Mesendoderm (in vitro differentiated cells): ENCODE data around the gene BCKDK.

Experiments
- DNase-seq: peaks from one replicate; pipeline ENCODE4 v3.0.0; 2013
- H2AK5ac ChIP-seq: 2 replicates; pipeline ENCODE4 v1.6.1; 2013; ENCODE audit warnings: low read length, inconsistent platforms
- H2BK120ac ChIP-seq: 2 replicates; pipeline ENCODE4 v1.6.1; 2013; ENCODE audit warnings: low read depth, mild to moderate bottlenecking, low read length, moderate library complexity, mixed read lengths
- H2BK15ac ChIP-seq: replicated peaks from 2 replicates; pipeline ENCODE4 v1.6.1; 2013; ENCODE audit warnings: low read depth, mild to moderate bottlenecking, moderate library complexity
- H2BK5ac ChIP-seq: 2 replicates; pipeline ENCODE4 v1.6.1; 2013; ENCODE audit warnings: low read length, inconsistent platforms
- H3K18ac ChIP-seq: 2 replicates; pipeline ENCODE4 v1.6.1; 2013; ENCODE audit warnings: mild to moderate bottlenecking, low read length, mixed read lengths
- H3K23ac ChIP-seq: one replicate; pipeline ENCODE4 v1.6.1; 2013; ENCODE audit warnings: low read length
- H3K27ac ChIP-seq: 2 replicates; pipeline ENCODE4 v1.5.1; 2013; ENCODE audit warnings: low read depth, mild to moderate bottlenecking, inconsistent platforms, low read length, moderate library complexity
- H3K27me3 ChIP-seq: 2 replicates; pipeline ENCODE4 v1.6.1; 2013; ENCODE audit warnings: low read length, control low read depth, mild to moderate bottlenecking, inconsistent platforms; ENCODE audit not compliant: insufficient read depth, poor library complexity
- H3K36me3 ChIP-seq: 2 replicates; pipeline ENCODE4 v1.6.1; 2013; ENCODE audit warnings: low read length, inconsistent platforms; ENCODE audit not compliant: control insufficient read depth, insufficient read depth
- H3K4ac ChIP-seq: one replicate; pipeline ENCODE4 v1.6.1; 2013; ENCODE audit warnings: low read depth, mild to moderate bottlenecking, low read length, moderate library complexity
- H3K4me1 ChIP-seq: 2 replicates; pipeline ENCODE4 v1.6.1; 2013; ENCODE audit warnings: low read depth, low read length, inconsistent platforms; ENCODE audit not compliant: control insufficient read depth
- H3K4me2 ChIP-seq: 2 replicates; pipeline ENCODE4 v1.6.1; 2013; ENCODE audit warnings: low read length
- H3K4me3 ChIP-seq: 2 replicates; pipeline ENCODE4 v1.5.1; 2013; ENCODE audit warnings: mild to moderate bottlenecking, low read length
- H3K56ac ChIP-seq: one replicate; pipeline ENCODE4 v1.6.1; 2013; ENCODE audit warnings: low read length
- H3K79me1 ChIP-seq: 2 replicates; pipeline ENCODE4 v1.6.1; 2013; ENCODE audit warnings: low read length, inconsistent platforms
- H3K79me2 ChIP-seq: 2 replicates; pipeline ENCODE4 v1.6.1; 2013; ENCODE audit warnings: mild to moderate bottlenecking, low read length; ENCODE audit not compliant: control insufficient read depth, insufficient read depth
- H3K9ac ChIP-seq: 2 replicates; pipeline ENCODE4 v1.6.1; 2013; ENCODE audit warnings: low read length, inconsistent platforms
- H4K5ac ChIP-seq: one replicate; pipeline ENCODE4 v1.6.1; 2013; ENCODE audit warnings: low read length
- H4K8ac ChIP-seq: one replicate; pipeline ENCODE4 v1.6.1; 2013; ENCODE audit warnings: low read depth, mild to moderate bottlenecking, control low read depth, low read length, moderate library complexity
- WGBS: extraction: QIAGEN DNeasy Blood & Tissue Kit; methylation state at CpG from one replicate; pipeline ENCODE4 v1.1.7; 2013; ENCODE audit warnings: low lambda C conversion rate, missing lambda C conversion rate; ENCODE audit not compliant: insufficient coverage; ENCODE audit errors: extremely low coverage; 5-methylcytosine and 5-hydroxymethylcytosine counted together

BCKDK gene

DNA sequence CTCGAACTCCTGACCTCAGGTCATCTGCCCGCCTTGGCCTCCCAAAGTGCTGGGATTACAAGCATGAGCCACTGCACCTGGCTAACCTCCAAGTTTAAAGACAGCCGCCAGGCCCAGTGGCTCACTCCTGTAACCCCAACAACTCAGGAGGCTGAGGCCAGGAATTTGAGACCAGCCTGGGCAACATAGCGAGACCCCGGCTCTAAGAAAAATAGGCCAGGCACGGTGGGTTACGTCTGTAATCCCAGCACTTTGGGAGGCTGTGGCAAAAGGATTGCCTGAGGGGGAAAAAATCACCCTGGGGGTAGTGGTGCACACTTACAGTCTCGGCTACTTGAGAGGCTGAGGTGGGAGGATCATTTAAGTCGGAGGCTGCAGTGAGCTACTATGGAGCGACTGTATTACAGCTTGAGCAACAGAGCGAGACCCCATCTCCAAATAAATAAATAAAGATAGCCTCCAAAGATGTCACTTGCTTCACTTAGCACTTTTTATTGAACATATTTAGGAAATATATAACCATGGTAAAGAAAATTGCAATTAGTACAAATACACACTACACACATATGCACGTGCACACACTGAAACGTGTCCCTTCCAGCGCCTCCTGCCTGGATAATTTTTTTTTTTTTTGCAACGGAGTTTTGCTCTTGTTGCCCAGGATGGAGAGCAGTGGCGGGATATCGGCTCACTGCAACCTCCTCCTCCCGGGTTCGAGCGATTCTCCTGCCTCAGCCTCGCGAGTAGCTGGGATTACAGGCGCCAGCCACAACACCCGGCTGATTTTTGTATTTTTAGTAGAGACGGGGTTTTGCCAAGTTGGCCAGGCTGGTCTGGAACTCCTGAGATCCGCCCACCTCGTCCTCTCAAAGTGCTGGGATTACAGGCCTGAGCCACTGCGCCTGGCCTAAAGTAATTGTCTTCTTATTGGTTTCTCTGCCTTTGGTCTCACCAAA is 1.4 kb upstream of the BCKDK start:
- H3K9ac ChIP-seq = no peak overlapping the region
- H3K4me1 ChIP-seq = no peaks in the 10 kb centered on the region
- H3K79me1 ChIP-seq = peaks cover 4% of the 10 kb centered on the region
- no peak overlapping the region for H2BK120ac ChIP-seq
- H3K18ac ChIP-seq = no peak overlapping the region
- no peak overlapping the region for H3K4ac ChIP-seq
- H2AK5ac ChIP-seq = no peak overlapping the region
- H3K4me3 ChIP-seq = no peak overlapping the region
- no peaks in the 10 kb centered on the region for H3K27me3 ChIP-seq
- H4K5ac ChIP-seq = no peak overlapping the region
- H4K8ac ChIP-seq = no peak overlapping the region
- H2BK5ac ChIP-seq = no peak overlapping the region
- no peak overlapping the region for H3K27ac ChIP-seq
- no peak overlapping the region for H3K56ac ChIP-seq
- no CpG with 5 or more reads among the region's 28 CpGs for WGBS
- H3K4me2 ChIP-seq = no peak overlapping the region
- no peak overlapping the region for H2BK15ac ChIP-seq
- peaks cover 2% of the 10 kb centered on the region for H3K36me3 ChIP-seq
- no peaks in the 10 kb centered on the region for H3K79me2 ChIP-seq
- no peak overlapping the region for H3K23ac ChIP-seq
- DNase-seq = no peak

DNA sequence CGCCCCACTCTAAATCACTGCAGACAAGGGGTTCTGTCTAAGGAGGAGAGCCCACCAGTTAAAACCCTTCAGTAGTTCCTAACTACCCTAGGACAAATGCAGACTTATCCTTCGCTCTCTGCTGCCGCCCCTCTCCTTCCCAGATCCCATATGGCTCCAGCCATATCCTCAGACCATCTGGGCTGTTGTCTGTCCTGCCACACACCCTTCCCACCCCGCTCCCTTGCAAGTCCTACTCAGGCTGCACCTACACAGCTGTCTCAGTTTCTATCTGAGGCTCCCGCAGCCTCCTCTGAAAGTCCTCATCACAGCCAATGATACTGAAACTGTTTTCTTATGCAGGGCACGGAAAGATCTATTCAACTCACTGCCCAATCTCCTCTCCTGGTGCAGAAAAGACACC is 720 bp upstream of the BCKDK start:
- no peak overlapping the region for H3K56ac ChIP-seq
- no peak overlapping the region for H4K8ac ChIP-seq
- no peak overlapping the region for H3K9ac ChIP-seq
- no peak overlapping the region for H4K5ac ChIP-seq
- no peak overlapping the region for H2BK120ac ChIP-seq
- H3K4me3 ChIP-seq = no peak overlapping the region
- no peak overlapping the region for H3K4ac ChIP-seq
- H3K4me1 ChIP-seq = no peaks in the 10 kb centered on the region
- WGBS = no CpG with 5 or more reads among the region's 6 CpGs
- peaks cover 4% of the 10 kb centered on the region for H3K36me3 ChIP-seq
- no peak overlapping the region for H3K27ac ChIP-seq
- H3K4me2 ChIP-seq = no peak overlapping the region
- no peak overlapping the region for H3K18ac ChIP-seq
- no peak overlapping the region for H3K23ac ChIP-seq
- H2BK5ac ChIP-seq = no peak overlapping the region
- H3K79me1 ChIP-seq = peaks cover 4% of the 10 kb centered on the region
- no peaks in the 10 kb centered on the region for H3K79me2 ChIP-seq
- H2BK15ac ChIP-seq = no peak overlapping the region
- no peaks in the 10 kb centered on the region for H3K27me3 ChIP-seq
- no peak overlapping the region for H2AK5ac ChIP-seq
- DNase-seq = no peak

DNA sequence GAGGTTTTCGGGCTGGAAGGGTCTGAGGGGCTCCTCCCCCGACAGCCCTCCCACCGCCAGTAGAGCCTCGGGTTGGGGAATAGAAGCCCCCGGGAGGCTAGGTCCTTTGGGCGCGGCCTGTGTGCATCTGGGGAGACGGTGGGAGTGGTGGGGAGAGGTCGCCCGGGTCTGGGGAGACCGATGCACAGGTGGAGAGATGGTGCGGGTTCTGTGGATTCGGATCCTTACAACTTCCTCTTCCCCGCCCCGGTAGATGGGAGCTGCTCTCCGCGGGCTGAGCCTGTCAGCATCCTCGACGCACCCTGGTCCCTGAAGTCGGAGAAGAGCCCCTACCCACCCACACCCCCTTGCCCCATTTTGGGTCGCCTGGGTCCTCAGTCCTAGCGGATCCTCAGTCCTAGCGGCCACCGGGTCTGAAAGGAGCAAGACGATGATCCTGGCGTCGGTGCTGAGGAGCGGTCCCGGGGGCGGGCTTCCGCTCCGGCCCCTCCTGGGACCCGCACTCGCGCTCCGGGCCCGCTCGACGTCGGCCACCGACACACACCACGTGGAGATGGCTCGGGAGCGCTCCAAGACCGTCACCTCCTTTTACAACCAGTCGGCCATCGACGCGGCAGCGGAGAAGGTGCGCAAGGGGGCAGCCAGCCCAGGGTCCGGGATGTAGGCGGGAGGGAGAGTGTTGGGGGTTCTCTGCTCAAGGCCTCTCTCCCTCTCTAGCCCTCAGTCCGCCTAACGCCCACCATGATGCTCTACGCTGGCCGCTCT is 790 bp downstream of the BCKDK start:
- Histone ChIP-seq H3K18ac (peak overlapping the region; percentile 72), H3K23ac (no peak overlapping the region), H3K36me3 (peaks cover 4% of the 10 kb centered on the region), H3K4ac (peak overlapping the region; percentile 74), H2AK5ac (no peak overlapping the region), H4K8ac (no peak overlapping the region), H3K79me1 (peaks cover 4% of the 10 kb centered on the region), H3K79me2 (no peaks in the 10 kb centered on the region), H2BK15ac (no peak overlapping the region), H3K9ac (peak overlapping the region; percentile 91), H3K56ac (peak overlapping the region; percentile 97), H3K4me1 (no peaks in the 10 kb centered on the region), H4K5ac (no peak overlapping the region), H3K27me3 (no peaks in the 10 kb centered on the region), H3K27ac (no peak overlapping the region), H3K4me2 (peak overlapping the region; percentile 90), H3K4me3 (peak overlapping the region; percentile 80), H2BK120ac (no peak overlapping the region), H2BK5ac (no peak overlapping the region)
- no CpG with 5 or more reads among the region's 57 CpGs for WGBS
- no peak for DNase-seq

DNA sequence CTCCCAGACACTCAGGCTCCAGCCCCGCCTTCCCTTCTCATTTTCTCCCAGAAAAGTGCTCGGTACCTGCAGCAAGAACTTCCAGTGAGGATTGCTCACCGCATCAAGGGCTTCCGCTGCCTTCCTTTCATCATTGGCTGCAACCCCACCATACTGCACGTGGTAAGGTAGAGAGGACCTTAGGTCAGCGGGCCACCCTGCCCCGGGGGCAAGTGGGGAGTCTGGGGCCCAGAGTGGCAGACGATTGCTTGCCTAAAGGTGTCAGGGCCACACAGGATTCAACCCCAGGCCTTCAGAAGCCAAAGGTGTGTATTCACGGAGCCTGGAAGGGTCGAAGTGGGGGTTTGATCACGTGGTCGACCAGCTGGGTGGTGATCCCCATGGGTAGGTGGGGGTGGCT is 1.4 kb downstream of the BCKDK start:
- Histone ChIP-seq H3K4me1 (no peaks in the 10 kb centered on the region), H3K4ac (no peak overlapping the region), H3K56ac (no peak overlapping the region), H3K79me2 (no peaks in the 10 kb centered on the region), H3K4me2 (no peak overlapping the region), H4K8ac (no peak overlapping the region), H3K9ac (no peak overlapping the region), H4K5ac (no peak overlapping the region), H2AK5ac (no peak overlapping the region), H2BK5ac (no peak overlapping the region), H3K18ac (no peak overlapping the region), H3K27me3 (no peaks in the 10 kb centered on the region), H3K27ac (no peak overlapping the region), H2BK15ac (no peak overlapping the region), H3K4me3 (no peak overlapping the region), H3K23ac (no peak overlapping the region), H2BK120ac (no peak overlapping the region), H3K36me3 (peaks cover 4% of the 10 kb centered on the region), H3K79me1 (peaks cover 4% of the 10 kb centered on the region)
- DNase-seq = no peak
- no CpG with 5 or more reads among the region's 12 CpGs for WGBS

DNA sequence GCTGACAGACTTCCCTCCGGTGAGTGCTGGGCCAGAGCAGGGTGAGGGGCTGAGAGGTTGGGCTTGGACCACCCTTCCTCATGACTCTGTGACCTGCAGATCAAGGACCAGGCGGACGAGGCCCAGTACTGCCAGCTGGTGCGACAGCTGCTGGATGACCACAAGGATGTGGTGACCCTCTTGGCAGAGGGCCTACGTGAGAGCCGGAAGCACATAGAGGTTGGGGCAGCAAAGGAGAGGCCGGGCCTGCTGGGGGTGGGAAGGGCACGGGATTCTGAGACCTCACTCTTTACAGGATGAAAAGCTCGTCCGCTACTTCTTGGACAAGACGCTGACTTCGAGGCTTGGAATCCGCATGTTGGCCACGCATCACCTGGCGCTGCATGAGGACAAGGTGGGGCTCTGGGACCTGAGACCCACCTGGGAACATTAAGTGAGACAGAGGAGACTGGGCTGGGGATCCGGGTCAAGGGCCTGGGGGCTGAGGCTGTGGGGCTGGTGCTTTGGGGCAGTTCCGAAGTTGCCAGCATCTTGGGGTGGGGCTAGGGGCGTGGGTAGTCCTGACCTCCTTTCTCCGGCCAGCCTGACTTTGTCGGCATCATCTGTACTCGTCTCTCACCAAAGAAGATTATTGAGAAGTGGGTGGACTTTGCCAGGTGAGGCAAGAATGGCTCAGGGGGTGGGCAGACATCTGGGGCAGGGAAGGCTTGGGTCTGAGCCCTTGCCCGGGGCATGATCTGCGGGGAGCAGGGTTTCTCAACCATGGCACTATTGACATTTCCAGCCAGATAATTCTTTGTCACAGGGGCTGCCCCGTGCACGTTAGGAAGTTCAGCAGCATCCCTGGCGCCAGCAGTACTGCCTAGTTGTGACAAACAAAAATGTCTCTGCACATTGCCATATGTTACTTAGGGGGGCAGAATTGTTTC is 2.2 kb downstream of the BCKDK start:
- Histone ChIP-seq H4K5ac (no peak overlapping the region), H3K9ac (no peak overlapping the region), H3K56ac (no peak overlapping the region), H3K27me3 (no peaks in the 10 kb centered on the region), H3K79me2 (no peaks in the 10 kb centered on the region), H2AK5ac (no peak overlapping the region), H3K23ac (no peak overlapping the region), H3K79me1 (peaks cover 4% of the 10 kb centered on the region), H2BK15ac (no peak overlapping the region), H3K18ac (no peak overlapping the region), H2BK120ac (no peak overlapping the region), H3K4ac (no peak overlapping the region), H3K27ac (no peak overlapping the region), H3K4me2 (no peak overlapping the region), H2BK5ac (no peak overlapping the region), H3K4me3 (no peak overlapping the region), H3K4me1 (no peaks in the 10 kb centered on the region), H3K36me3 (peaks cover 4% of the 10 kb centered on the region), H4K8ac (no peak overlapping the region)
- no CpG with 5 or more reads among the region's 26 CpGs for WGBS
- DNase-seq = no peak
